Keratinocyte (primary cell): ENCODE results near the gene ADGRA3. TPM values are rescaled to one million over a fixed set of nuclear protein-coding genes. Genes with fewer than 3 reads are reported as not detected.

ENCODE experiments used
- DNase-seq: peaks from one replicate; pipeline ENCODE4 v3.0.0-alpha.2; 2011; ENCODE audit warnings: low read depth, missing footprints, low spot score
- FAIRE-seq: peaks from 2 replicates; lab custom pipeline; 2011; peaks lifted over from hg19 to GRCh38; lab: Jason Lieb, UNC
- H2AFZ ChIP-seq: 2 replicates; pipeline ENCODE4 v1.6.0; 2012; ENCODE audit warnings: low read length, control low read depth, inconsistent platforms; ENCODE audit not compliant: control insufficient read depth
- H3K27ac ChIP-seq: 2 replicates; pipeline ENCODE4 v1.5.1; 2011; ENCODE audit warnings: low read length; ENCODE audit not compliant: control insufficient read depth, insufficient read depth
- H3K27me3 ChIP-seq: 3 replicates; pipeline ENCODE4 v1.6.0; 2011; ENCODE audit warnings: low read length; ENCODE audit not compliant: control insufficient read depth, insufficient read depth; ENCODE audit errors: extremely low read depth
- H3K36me3 ChIP-seq, 2 experiments: 2 replicates in 1 of 2; 3 replicates in 1 of 2; pipeline ENCODE4 v1.5.1; 2011; ENCODE audit warnings: low read length in 2 of 2, mild to moderate bottlenecking in 1 of 2; ENCODE audit not compliant: control insufficient read depth in 2 of 2, insufficient read depth in 2 of 2; ENCODE audit errors: extremely low read depth in 1 of 2
- H3K4me1 ChIP-seq: 3 replicates; pipeline ENCODE4 v1.5.1; 2011; ENCODE audit warnings: low read length; ENCODE audit not compliant: control insufficient read depth, insufficient read depth; ENCODE audit errors: extremely low read depth
- H3K4me2 ChIP-seq: 3 replicates; pipeline ENCODE4 v1.6.0; 2011; ENCODE audit warnings: low read depth, low read length; ENCODE audit not compliant: control insufficient read depth, insufficient read depth; ENCODE audit errors: extremely low read depth
- H3K4me3 ChIP-seq, 3 experiments: fragments of 200-600 bp in 1 of 3; sonication (generic) in 1 of 3; 2 replicates in 2 of 3; 3 replicates in 1 of 3; pipeline ENCODE4 v1.5.1; 2011 to 2016; ENCODE audit warnings: low read length in 3 of 3, mild to moderate bottlenecking in 3 of 3, control low read depth in 2 of 3, inconsistent platforms in 1 of 3, low read depth in 1 of 3, mixed read lengths in 1 of 3, mixed run types in 1 of 3, moderate library complexity in 1 of 3; ENCODE audit not compliant: control insufficient read depth in 2 of 3, insufficient read depth in 2 of 3; ENCODE audit errors: extremely low read depth in 1 of 3
- H3K79me2 ChIP-seq: 2 replicates; pipeline ENCODE4 v1.6.0; 2012; ENCODE audit warnings: low read length; ENCODE audit not compliant: control insufficient read depth, insufficient read depth
- H3K9ac ChIP-seq: 3 replicates; pipeline ENCODE4 v1.6.0; 2011; ENCODE audit warnings: low read length; ENCODE audit not compliant: control insufficient read depth, insufficient read depth; ENCODE audit errors: extremely low read depth
- H3K9me1 ChIP-seq: 3 replicates; pipeline ENCODE4 v1.6.0; 2011; ENCODE audit warnings: low read length; ENCODE audit not compliant: control insufficient read depth, insufficient read depth; ENCODE audit errors: extremely low read depth
- H3K9me3 ChIP-seq: 2 replicates; pipeline ENCODE4 v1.5.1; 2012; ENCODE audit warnings: low read depth, low read length; ENCODE audit not compliant: control insufficient read depth
- H4K20me1 ChIP-seq: 3 replicates; pipeline ENCODE4 v1.6.0; 2011; ENCODE audit warnings: low read length; ENCODE audit not compliant: control insufficient read depth, insufficient read depth; ENCODE audit errors: extremely low read depth
- CTCF ChIP-seq, 3 experiments: IDR thresholded peaks in 1 of 3; conservative IDR thresholded peaks in 1 of 3; optimal IDR thresholded peaks in 1 of 3; 2 replicates in 2 of 3; 3 replicates in 1 of 3; pipeline versions ENCODE3 to v1.5.1; 2011; ENCODE audit warnings: low read length in 3 of 3, mild to moderate bottlenecking in 3 of 3, moderate library complexity in 2 of 3, control low read depth in 1 of 3, inconsistent platforms in 1 of 3; ENCODE audit not compliant: insufficient read depth in 2 of 3; ENCODE audit errors: extremely low read depth in 1 of 3
- EZH2 ChIP-seq: IDR thresholded peaks from one replicate; pipeline ENCODE4 v1.6.1; 2012; ENCODE audit warnings: inconsistent platforms, mild to moderate bottlenecking, low read length, moderate library complexity
- dilution Hi-C: fragments of 300-500 bp; cut with MboI; formaldehyde crosslinking; loops from one replicate; pipeline ENCODE4 v1.7.0; 2020; ENCODE audit warnings: low sequenced_read_pairs; ENCODE audit not compliant: extremely low pct_ligation_motif_present
- polyA plus RNA-seq, 5 experiments: library from polyadenylated mRNA; depleted of rRNA in 3 of 5; stranded (reverse) in 3 of 5; stranded (forward) in 1 of 5; unstranded in 1 of 5; fragments of >200 nt; gene quantifications; 1 replicate in 1 of 5; 2 replicates in 3 of 5; 3 replicates in 1 of 5; pipeline versions ENCODE4 v1.2.1 to v1.2.3, GENCODE V29; 2011 to 2012; ENCODE audit warnings: missing spikeins in 2 of 5, low read depth in 1 of 5, low replicate concordance in 1 of 5

ADGRA3 gene
- polyA plus RNA-seq, 1 donor (not counting 4 experiments of a cell fraction or from before 2014, with no cell fraction given) = 38.7 TPM

GRCh38 chr4:22492987-22493386 is 22.9 kb downstream of the ADGRA3 start:
- TF ChIP-seq EZH2 (no peak), CTCF (optimal IDR thresholded peaks at IDR 0.05 in 1 of 3, IDR thresholded peaks at IDR 0.05 in 1 of 3, conservative IDR thresholded peaks at IDR 0.05 in 1 of 3; ENCODE audit: extremely low read depth in 1 of 3, insufficient read depth in 2 of 3, low read length in 3 of 3) (no peak)
- H3K79me2 ChIP-seq = peaks cover 90% of the 10 kb centered on the region
- no peak overlapping the region for H3K9ac ChIP-seq
- no peaks in the 10 kb centered on the region for H3K9me1 ChIP-seq
- no peaks in the 10 kb centered on the region for H4K20me1 ChIP-seq
- no peak for DNase-seq
- no peak overlapping the region for H2AFZ ChIP-seq
- H3K9me3 ChIP-seq = no peaks in the 10 kb centered on the region
- H3K36me3 ChIP-seq = peaks cover 0 to 1% of the 10 kb centered on the region in 2 experiments
- dilution Hi-C loops = no loop called here
- H3K27me3 ChIP-seq = no peaks in the 10 kb centered on the region
- H3K4me1 ChIP-seq = peaks cover 12% of the 10 kb centered on the region
- H3K27ac ChIP-seq = no peak overlapping the region
- no peak overlapping the region for H3K4me3 ChIP-seq
- no peak for FAIRE-seq
- H3K4me2 ChIP-seq = no peak overlapping the region

- Histone ChIP-seq H4K20me1 (no peaks in the 10 kb centered on the region), H3K9ac (no peak overlapping the region), H3K4me2 (no peak overlapping the region), H3K27ac (no peak overlapping the region), H3K27me3 (no peaks in the 10 kb centered on the region), H3K4me3 (no peak overlapping the region), H3K9me3 (no peaks in the 10 kb centered on the region), H3K79me2 (peaks cover 89% of the 10 kb centered on the region), H3K9me1 (no peaks in the 10 kb centered on the region), H3K4me1 (peaks cover 9% of the 10 kb centered on the region), H2AFZ (no peak overlapping the region), H3K36me3 (peaks cover 0 to 1% of the 10 kb centered on the region in 2 experiments)
- TF ChIP-seq EZH2 (no peak), CTCF (optimal IDR thresholded peaks at IDR 0.05 in 1 of 3, IDR thresholded peaks at IDR 0.05 in 1 of 3, conservative IDR thresholded peaks at IDR 0.05 in 1 of 3; ENCODE audit: extremely low read depth in 1 of 3, insufficient read depth in 2 of 3, low read length in 3 of 3) (no peak)
- FAIRE-seq = no peak
- DNase-seq = no peak
- dilution Hi-C loops = no loop called here
These were observed 23.9 kb downstream of the ADGRA3 start for GRCh38 chr4:22491939-22492338.
